Activated CD4-positive, alpha-beta T cell treated with anti-CD3 and anti-CD28 coated beads, Interleukin-2, amount 10 ng/mL, durations not matched to agents 7 days and 5 days (primary cell): Measurements from ENCODE around the gene ZNF135. TPM values are rescaled to one million over a fixed set of nuclear protein-coding genes. Genes with fewer than 3 reads are reported as not detected.
A peak's percentile ranks its signal among the peaks of the same experiment; 100 is the strongest.

ENCODE experiments used
- CTCF ChIA-PET: fragments of 350-600 bp; sonication (Branson Sonifier 250); formaldehyde crosslinking; loops from one replicate; lab custom pipeline; 2021; ENCODE audit warnings: antibody characterized with exemption; lab: Charles Lee
- POLR2A ChIA-PET: fragments of 350-600 bp; sonication (Branson Sonifier 250); formaldehyde crosslinking; loops from one replicate; lab custom pipeline; 2021; ENCODE audit warnings: antibody characterized with exemption; lab: Charles Lee
- DNase-seq: peaks from one replicate; pipeline ENCODE4 v3.0.0-alpha.2; 2020
- H3K27ac Mint-ChIP-seq: one replicate; pipeline ENCODE4 v1.8.0; 2021; ENCODE audit warnings: mild to moderate bottlenecking, moderate library complexity, mixed read lengths
- H3K27me3 Mint-ChIP-seq: one replicate; pipeline ENCODE4 v1.8.0; 2021; ENCODE audit warnings: mixed read lengths
- H3K36me3 Mint-ChIP-seq: one replicate; pipeline ENCODE4 v1.8.0; 2021; ENCODE audit warnings: low read depth, mixed read lengths
- H3K4me1 Mint-ChIP-seq: one replicate; pipeline ENCODE4 v1.8.0; 2021; ENCODE audit warnings: mixed read lengths
- H3K4me3 Mint-ChIP-seq: one replicate; pipeline ENCODE4 v1.8.0; 2021; ENCODE audit warnings: mild to moderate bottlenecking, moderate library complexity, mixed read lengths
- H3K9me3 Mint-ChIP-seq: one replicate; pipeline ENCODE4 v1.8.0; 2021; ENCODE audit warnings: mixed read lengths
- total RNA-seq, 2 experiments: library from RNA; stranded (reverse); gene quantifications; one replicate each; pipeline ENCODE4 v1.2.3, GENCODE V29; 2021

The ZNF135 gene
- 1 to 10 TPM in 1 of 2 experiments, under 1 TPM in 1; 0.77 to 1.1 TPM for total RNA-seq

- CTCF ChIA-PET, result interaction anchor here (1.2 kb wide), 1 partner anchor 61 kb away, joined by 3 read pairs; no protein-coding TSS in a partner anchor
- peak; percentile 50 for DNase-seq
Observed at GRCh38 chr19:58059003-58059670, at the start of gene ZNF135. Gene ZNF135 (plus strand): TSS chr19:58059282. CDS start chr19:58060003, 721 bp downstream.

GRCh38 chr19:58009301-58009665 is 49.8 kb upstream of the ZNF135 start:
- Mint-ChIP-seq H3K27ac (no peak overlapping the region), H3K9me3 (peaks cover 58% of the 10 kb centered on the region), H3K36me3 (peaks cover 42% of the 10 kb centered on the region), H3K4me3 (peak overlapping the region; percentile 74), H3K27me3 (no peaks in the 10 kb centered on the region), H3K4me1 (peaks cover 17% of the 10 kb centered on the region)
- DNase-seq, result no peak
- POLR2A ChIA-PET, result no interaction called here
- CTCF ChIA-PET, result no interaction called here

More at GRCh38 chr19:58059003-58059670, at the start of gene ZNF135:
- peaks cover 36% of the 10 kb centered on the region for H3K36me3 Mint-ChIP-seq
- H3K27ac Mint-ChIP-seq, result peak within 1 kb of the TSS; percentile 87
- peak within 1 kb of the TSS; percentile 63 for H3K4me3 Mint-ChIP-seq
- POLR2A ChIA-PET, result no interaction called here
- peaks cover 5% of the 10 kb centered on the region for H3K4me1 Mint-ChIP-seq
- H3K9me3 Mint-ChIP-seq, result peaks cover 47% of the 10 kb centered on the region
- H3K27me3 Mint-ChIP-seq, result no peaks in the 10 kb centered on the region

GRCh38 chr19:58009666-58010301 is 49.3 kb upstream of the ZNF135 start:
- Mint-ChIP-seq H3K27ac (peak overlapping the region; percentile 83), H3K27me3 (no peaks in the 10 kb centered on the region), H3K9me3 (peaks cover 58% of the 10 kb centered on the region), H3K4me3 (peak overlapping the region; percentile 74), H3K4me1 (peaks cover 14% of the 10 kb centered on the region), H3K36me3 (peaks cover 37% of the 10 kb centered on the region)
- DNase-seq, result peak; percentile 76
- POLR2A ChIA-PET, result no interaction called here
- CTCF ChIA-PET, result no interaction called here

GRCh38 chr19:58010507-58010906 is 48.6 kb upstream of the ZNF135 start:
- ChIA-PET CTCF (no interaction called here), POLR2A (no interaction called here)
- Mint-ChIP-seq H3K27ac (peak overlapping the region; percentile 76), H3K36me3 (peaks cover 30% of the 10 kb centered on the region), H3K4me1 (peaks cover 12% of the 10 kb centered on the region), H3K4me3 (peak overlapping the region; percentile 74), H3K27me3 (no peaks in the 10 kb centered on the region), H3K9me3 (peaks cover 52% of the 10 kb centered on the region)
- no peak for DNase-seq

- H3K4me1 Mint-ChIP-seq, result peaks cover 9% of the 10 kb centered on the region
- no peak overlapping the region for H3K4me3 Mint-ChIP-seq
- peaks cover 35% of the 10 kb centered on the region for H3K9me3 Mint-ChIP-seq
- no peaks in the 10 kb centered on the region for H3K27me3 Mint-ChIP-seq
- no peak for DNase-seq
- no peak overlapping the region for H3K27ac Mint-ChIP-seq
- CTCF ChIA-PET, result no interaction called here
- POLR2A ChIA-PET, result no interaction called here
- H3K36me3 Mint-ChIP-seq, result peaks cover 9% of the 10 kb centered on the region
Observed at GRCh38 chr19:58014141-58014540, 44.9 kb upstream of the ZNF135 start.

GRCh38 chr19:58020129-58020528 is 39.0 kb upstream of the ZNF135 start:
- Mint-ChIP-seq H3K27ac (no peak overlapping the region), H3K27me3 (no peaks in the 10 kb centered on the region), H3K4me1 (no peaks in the 10 kb centered on the region), H3K36me3 (peaks cover 2% of the 10 kb centered on the region), H3K4me3 (no peak overlapping the region), H3K9me3 (peaks cover 33% of the 10 kb centered on the region)
- ChIA-PET POLR2A (no interaction called here), CTCF (no interaction called here)
- DNase-seq, result no peak

- H3K27me3 Mint-ChIP-seq, result no peaks in the 10 kb centered on the region
- CTCF ChIA-PET, result no interaction called here
- DNase-seq, result peak; percentile 37
- no peaks in the 10 kb centered on the region for H3K4me1 Mint-ChIP-seq
- peaks cover 2% of the 10 kb centered on the region for H3K36me3 Mint-ChIP-seq
- H3K4me3 Mint-ChIP-seq, result no peak overlapping the region
- POLR2A ChIA-PET, result no interaction called here
- peaks cover 40% of the 10 kb centered on the region for H3K9me3 Mint-ChIP-seq
- no peak overlapping the region for H3K27ac Mint-ChIP-seq
Observed at GRCh38 chr19:58021541-58022282, 37.4 kb upstream of the ZNF135 start.

GRCh38 chr19:58022283-58022660 is 36.8 kb upstream of the ZNF135 start:
- no peak overlapping the region for H3K27ac Mint-ChIP-seq
- H3K9me3 Mint-ChIP-seq, result peaks cover 37% of the 10 kb centered on the region
- H3K36me3 Mint-ChIP-seq, result peaks cover 2% of the 10 kb centered on the region
- no peak overlapping the region for H3K4me3 Mint-ChIP-seq
- no peak for DNase-seq
- H3K27me3 Mint-ChIP-seq, result no peaks in the 10 kb centered on the region
- ChIA-PET POLR2A (no interaction called here), CTCF (interaction anchor here (0.5 kb wide), 1 partner anchor 1115 kb away, joined by 3 read pairs; no protein-coding TSS in a partner anchor)
- no peaks in the 10 kb centered on the region for H3K4me1 Mint-ChIP-seq

GRCh38 chr19:58024661-58025060 is 34.4 kb upstream of the ZNF135 start:
- no peaks in the 10 kb centered on the region for H3K27me3 Mint-ChIP-seq
- H3K4me3 Mint-ChIP-seq, result no peak overlapping the region
- DNase-seq, result no peak
- POLR2A ChIA-PET, result no interaction called here
- peaks cover 43% of the 10 kb centered on the region for H3K9me3 Mint-ChIP-seq
- CTCF ChIA-PET, result interaction anchor here (1.0 kb wide), 1 partner anchor 22 kb away, joined by 3 read pairs; no protein-coding TSS in a partner anchor
- H3K4me1 Mint-ChIP-seq, result no peaks in the 10 kb centered on the region
- no peak overlapping the region for H3K27ac Mint-ChIP-seq
- peaks cover 2% of the 10 kb centered on the region for H3K36me3 Mint-ChIP-seq

GRCh38 chr19:58033741-58034476 is 25.2 kb upstream of the ZNF135 start, which contains the start of gene ZSCAN1:
Gene ZSCAN1 (plus strand): TSS chr19:58034025. CDS start chr19:58037837, 3,812 bp downstream.
- Mint-ChIP-seq H3K27me3 (peaks cover 6% of the 10 kb centered on the region), H3K4me1 (peaks cover 4% of the 10 kb centered on the region), H3K36me3 (peaks cover 10% of the 10 kb centered on the region), H3K9me3 (peaks cover 32% of the 10 kb centered on the region), H3K4me3 (peak within 1 kb of the TSS; percentile 48), H3K27ac (peak within 1 kb of the TSS; percentile 76)
- CTCF ChIA-PET, result no interaction called here
- DNase-seq, result peak; percentile 17
- POLR2A ChIA-PET, result no interaction called here

GRCh38 chr19:58034477-58034793 is 24.6 kb upstream of the ZNF135 start:
- Mint-ChIP-seq H3K4me3 (no peak overlapping the region), H3K27ac (no peak overlapping the region), H3K9me3 (peaks cover 31% of the 10 kb centered on the region), H3K27me3 (peaks cover 6% of the 10 kb centered on the region), H3K36me3 (peaks cover 10% of the 10 kb centered on the region), H3K4me1 (peaks cover 4% of the 10 kb centered on the region)
- ChIA-PET POLR2A (no interaction called here), CTCF (no interaction called here)
- no peak for DNase-seq

- CTCF ChIA-PET, result no interaction called here
- DNase-seq, result no peak
- Mint-ChIP-seq H3K27ac (no peak overlapping the region), H3K4me3 (no peak overlapping the region), H3K9me3 (peaks cover 33% of the 10 kb centered on the region), H3K4me1 (peaks cover 4% of the 10 kb centered on the region), H3K36me3 (peaks cover 10% of the 10 kb centered on the region), H3K27me3 (peaks cover 6% of the 10 kb centered on the region)
- POLR2A ChIA-PET, result no interaction called here
Observed at GRCh38 chr19:58035863-58036262, 23.2 kb upstream of the ZNF135 start.
